Subcutaneous abdominal adipose tissue (tissue), 5 donors: ENCODE data around the gene EPB41L2.
A peak's percentile ranks its signal among the peaks of the same experiment; 100 is the strongest.

ENCODE experiments used
- H3K27ac ChIP-seq: one replicate; pipeline ENCODE4 v1.7.0; 2013; ENCODE audit warnings: low read depth, mild to moderate bottlenecking, inconsistent platforms, low read length, moderate library complexity
- H3K27me3 ChIP-seq, 5 donors: one replicate each; pipeline ENCODE4 v1.7.0; 2013; ENCODE audit warnings: low read length in 5 of 5, inconsistent platforms in 1 of 5; ENCODE audit not compliant: control insufficient read depth in 5 of 5, insufficient read depth in 4 of 5
- H3K36me3 ChIP-seq, 5 donors: one replicate each; pipeline ENCODE4 v1.7.0; 2013; ENCODE audit warnings: low read length in 5 of 5; ENCODE audit not compliant: control insufficient read depth in 5 of 5, insufficient read depth in 5 of 5
- H3K4me1 ChIP-seq, 5 donors: one replicate each; pipeline ENCODE4 v1.7.0; 2013; ENCODE audit warnings: low read length in 5 of 5, mild to moderate bottlenecking in 3 of 5, moderate library complexity in 1 of 5; ENCODE audit not compliant: control insufficient read depth in 5 of 5, insufficient read depth in 5 of 5
- H3K4me3 ChIP-seq, 5 donors: one replicate each; pipeline ENCODE4 v1.7.0; 2013; ENCODE audit warnings: low read length in 5 of 5, low read depth in 1 of 5
- H3K9ac ChIP-seq, 5 donors: one replicate each; pipeline ENCODE4 v1.7.0; 2013; ENCODE audit warnings: low read length in 5 of 5, mild to moderate bottlenecking in 4 of 5, moderate library complexity in 3 of 5
- H3K9me3 ChIP-seq, 5 donors: one replicate each; pipeline ENCODE4 v1.7.0; 2013; ENCODE audit warnings: low read length in 5 of 5; ENCODE audit not compliant: control insufficient read depth in 5 of 5
- donor health status: healthy.
- donor health status: healthy.
- donor health status: healthy.
- donor health status: healthy.
- donor health status: healthy.

The EPB41L2 gene

GRCh38 chr6:130841128-130841728, 221.8 kb downstream of the EPB41L2 start:
- H3K27ac ChIP-seq: no peak overlapping the region
- H3K4me1 ChIP-seq: peaks cover 0 to 31% (median 13%) of the 10 kb centered on the region in 5 donors
- H3K9ac ChIP-seq: no peak overlapping the region
- H3K4me3 ChIP-seq: no peak overlapping the region
- no peaks in the 10 kb centered on the region for H3K9me3 ChIP-seq
- H3K36me3 ChIP-seq: peaks cover 0 to 7% (median 5%) of the 10 kb centered on the region in 5 donors
- no peaks in the 10 kb centered on the region for H3K27me3 ChIP-seq

DNA sequence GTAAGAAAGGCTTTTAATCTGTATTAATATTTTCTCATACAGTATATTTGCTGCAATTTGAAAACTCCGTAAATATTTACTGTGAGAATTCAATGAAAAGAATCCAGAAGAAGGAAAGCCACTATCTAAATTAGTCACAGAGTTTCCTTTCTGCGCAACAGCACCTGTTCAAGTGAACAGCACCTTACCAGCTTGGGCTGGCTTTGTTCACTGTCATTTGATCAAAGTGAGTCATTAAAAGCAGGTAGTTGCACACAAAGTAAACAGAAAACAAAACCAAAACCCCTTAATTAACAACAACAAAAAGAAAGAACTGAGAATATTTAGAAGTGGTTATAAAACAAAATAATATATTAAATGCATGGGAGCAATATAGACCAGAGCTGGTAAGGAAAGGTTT, 223.0 kb downstream of the EPB41L2 start:
- Histone ChIP-seq H3K4me3 (no peak overlapping the region), H3K36me3 (peaks cover 0 to 5% (median 3%) of the 10 kb centered on the region in 5 donors), H3K4me1 (peaks cover 0 to 33% (median 13%) of the 10 kb centered on the region in 5 donors), H3K9me3 (no peaks in the 10 kb centered on the region), H3K27me3 (no peaks in the 10 kb centered on the region), H3K27ac (peak overlapping the region; percentile 10), H3K9ac (no peak overlapping the region)

DNA sequence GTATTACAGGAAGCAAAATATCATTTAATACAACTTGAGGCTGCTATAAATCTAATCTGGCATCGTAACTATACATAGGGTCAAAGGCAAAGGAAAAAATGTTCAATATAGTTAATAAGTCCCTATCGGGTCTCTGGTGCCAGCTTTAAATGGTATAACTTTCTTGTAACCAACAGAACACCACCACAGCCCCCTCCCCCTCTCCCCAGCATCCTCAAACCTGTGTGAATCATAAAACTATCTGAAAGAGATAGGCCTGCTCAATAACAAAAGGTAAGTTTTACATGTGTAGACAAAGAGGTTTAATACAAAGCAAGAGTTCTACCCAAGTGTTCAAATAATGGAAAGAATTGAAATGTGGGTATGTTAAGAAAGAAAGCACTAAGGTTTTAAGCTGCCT, 223.7 kb downstream of the EPB41L2 start:
- Histone ChIP-seq H3K4me1 (peaks cover 0 to 33% (median 13%) of the 10 kb centered on the region in 5 donors), H3K9ac (no peak overlapping the region), H3K36me3 (peaks cover 0 to 5% (median 3%) of the 10 kb centered on the region in 5 donors), H3K27me3 (no peaks in the 10 kb centered on the region), H3K27ac (peak overlapping the region; percentile 10), H3K9me3 (no peaks in the 10 kb centered on the region), H3K4me3 (no peak overlapping the region)

GRCh38 chr6:130838951-130839350, 224.1 kb downstream of the EPB41L2 start:
- Histone ChIP-seq H3K27ac (peak overlapping the region; percentile 85), H3K9ac (no peak overlapping the region), H3K36me3 (peaks cover 0 to 5% (median 3%) of the 10 kb centered on the region in 5 donors), H3K4me3 (no peak overlapping the region), H3K9me3 (no peaks in the 10 kb centered on the region), H3K27me3 (no peaks in the 10 kb centered on the region), H3K4me1 (peaks cover 0 to 33% (median 13%) of the 10 kb centered on the region in 5 donors)

GRCh38 chr6:130838250-130838860, 224.7 kb downstream of the EPB41L2 start:
- Histone ChIP-seq H3K9ac (no peak overlapping the region), H3K27ac (peak overlapping the region; percentile 85), H3K27me3 (no peaks in the 10 kb centered on the region), H3K4me3 (no peak overlapping the region), H3K4me1 (peaks cover 0 to 33% (median 13%) of the 10 kb centered on the region in 5 donors), H3K36me3 (peaks cover 0 to 5% (median 3%) of the 10 kb centered on the region in 5 donors), H3K9me3 (no peaks in the 10 kb centered on the region)

GRCh38 chr6:130837067-130837466, 226.0 kb downstream of the EPB41L2 start:
- peaks cover 0 to 5% (median 3%) of the 10 kb centered on the region in 5 donors for H3K36me3 ChIP-seq
- H3K4me1 ChIP-seq: peaks cover 0 to 33% (median 13%) of the 10 kb centered on the region in 5 donors
- no peak overlapping the region for H3K9ac ChIP-seq
- H3K27me3 ChIP-seq: no peaks in the 10 kb centered on the region
- H3K27ac ChIP-seq: no peak overlapping the region
- H3K9me3 ChIP-seq: no peaks in the 10 kb centered on the region
- H3K4me3 ChIP-seq: no peak overlapping the region

GRCh38 chr6:130836055-130836640, 226.9 kb downstream of the EPB41L2 start:
- H3K9ac ChIP-seq: no peak overlapping the region
- H3K9me3 ChIP-seq: no peaks in the 10 kb centered on the region
- H3K4me3 ChIP-seq: no peak overlapping the region
- H3K27ac ChIP-seq: no peak overlapping the region
- H3K36me3 ChIP-seq: peaks cover 0 to 5% (median under 1%) of the 10 kb centered on the region in 5 donors
- H3K4me1 ChIP-seq: peaks cover 0 to 30% (median 13%) of the 10 kb centered on the region in 5 donors
- no peaks in the 10 kb centered on the region for H3K27me3 ChIP-seq

DNA sequence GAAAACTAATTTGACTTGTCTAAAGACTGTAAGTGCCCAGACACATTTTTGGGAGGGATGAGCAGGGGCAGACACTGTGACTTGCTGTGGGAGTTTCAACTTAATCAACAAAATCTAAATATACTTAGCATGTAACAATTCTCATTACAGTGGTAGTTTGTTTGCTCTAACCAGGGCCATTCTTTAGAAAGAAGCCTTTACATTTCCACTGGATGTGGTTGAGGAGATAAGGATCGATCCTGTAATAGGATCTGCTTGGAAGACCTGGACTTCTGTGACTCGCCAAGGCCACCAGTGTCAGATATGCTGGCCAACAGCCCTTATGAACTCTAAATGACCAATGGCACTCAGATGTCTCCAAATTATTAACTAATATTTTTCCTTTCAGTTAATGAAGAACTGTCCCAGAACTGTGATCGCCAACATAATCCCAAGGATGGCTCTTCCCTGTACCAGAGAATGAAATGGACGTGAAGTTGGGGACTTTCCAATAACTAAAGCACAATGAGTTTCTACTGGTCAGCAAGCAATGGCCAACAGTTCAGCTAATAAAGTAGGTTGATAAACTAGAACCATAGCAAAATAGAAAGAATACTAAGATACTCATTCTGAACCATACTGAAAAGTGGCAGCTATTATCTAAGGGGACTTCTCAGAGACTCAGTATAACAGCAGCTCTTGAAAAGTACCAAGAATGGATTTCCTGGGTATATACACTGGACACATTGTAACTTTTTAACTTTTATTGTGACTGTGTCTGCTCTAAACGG, 228.4 kb downstream of the EPB41L2 start:
- H3K4me3 ChIP-seq: no peak overlapping the region
- H3K9me3 ChIP-seq: no peaks in the 10 kb centered on the region
- no peak overlapping the region for H3K27ac ChIP-seq
- H3K4me1 ChIP-seq: peaks cover 0 to 21% (median 9%) of the 10 kb centered on the region in 5 donors
- peaks cover 0 to 5% (median 0%) of the 10 kb centered on the region in 5 donors for H3K36me3 ChIP-seq
- no peaks in the 10 kb centered on the region for H3K27me3 ChIP-seq
- H3K9ac ChIP-seq: no peak overlapping the region

DNA sequence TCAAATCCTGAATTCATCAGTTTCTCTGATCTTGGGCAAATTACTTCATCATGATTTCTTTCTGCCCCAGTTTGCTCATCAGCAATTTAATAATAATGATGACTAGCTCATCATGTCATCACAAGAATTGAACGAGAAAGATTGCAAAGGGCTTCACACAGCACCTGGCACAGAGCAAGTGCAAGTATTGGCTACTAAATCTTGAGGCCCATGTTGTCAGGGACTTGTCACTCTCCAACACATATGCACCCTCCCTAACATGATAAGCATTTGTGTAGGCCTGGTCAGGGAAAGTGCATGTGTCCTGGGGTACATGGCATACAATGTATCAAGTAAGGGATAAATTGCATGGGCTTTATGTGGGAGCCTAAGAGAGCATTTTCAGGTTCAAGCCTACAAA, 229.5 kb downstream of the EPB41L2 start:
- Histone ChIP-seq H3K27me3 (no peaks in the 10 kb centered on the region), H3K4me1 (peaks cover 0 to 10% (median 5%) of the 10 kb centered on the region in 5 donors), H3K9ac (no peak overlapping the region), H3K9me3 (no peaks in the 10 kb centered on the region), H3K36me3 (peaks cover 0 to 5% (median 0%) of the 10 kb centered on the region in 5 donors), H3K4me3 (no peak overlapping the region), H3K27ac (no peak overlapping the region)
